Fibroblast of skin of back (primary cell): ENCODE results near the gene OR5B21.

Experiments
- DNase-seq: peaks from one replicate; pipeline ENCODE4 v3.0.0-alpha.2; 2013

The OR5B21 gene

GRCh38 chr11:58493676-58494075 lies 14.2 kb downstream of the OR5B21 start:
- DNase-seq: peak; percentile 68

GRCh38 chr11:58490827-58491226 lies 17.1 kb downstream of the OR5B21 start:
- DNase-seq: no peak

DNA sequence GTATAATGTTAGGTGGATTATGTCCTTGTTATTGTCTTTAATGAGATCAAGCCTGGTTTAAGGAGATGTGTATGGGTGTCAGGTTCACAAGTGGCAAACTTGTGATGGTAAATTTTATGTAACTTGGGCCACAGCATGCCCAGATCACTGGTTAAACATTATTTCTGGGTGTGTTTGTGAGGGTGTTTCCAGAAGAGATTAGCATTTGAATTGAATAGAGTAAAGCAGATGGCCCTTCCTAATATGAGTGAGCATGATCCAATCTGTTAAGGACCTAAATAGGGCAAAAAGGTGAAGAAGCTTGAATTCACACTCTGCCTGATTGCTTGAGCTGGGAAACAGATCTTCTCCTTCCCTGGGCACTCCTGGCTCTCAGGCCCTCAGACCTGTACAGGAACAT lies 20.7 kb downstream of the OR5B21 start:
- no peak for DNase-seq

GRCh38 chr11:58485961-58486360 lies 21.9 kb downstream of the OR5B21 start:
- DNase-seq: no peak

DNA sequence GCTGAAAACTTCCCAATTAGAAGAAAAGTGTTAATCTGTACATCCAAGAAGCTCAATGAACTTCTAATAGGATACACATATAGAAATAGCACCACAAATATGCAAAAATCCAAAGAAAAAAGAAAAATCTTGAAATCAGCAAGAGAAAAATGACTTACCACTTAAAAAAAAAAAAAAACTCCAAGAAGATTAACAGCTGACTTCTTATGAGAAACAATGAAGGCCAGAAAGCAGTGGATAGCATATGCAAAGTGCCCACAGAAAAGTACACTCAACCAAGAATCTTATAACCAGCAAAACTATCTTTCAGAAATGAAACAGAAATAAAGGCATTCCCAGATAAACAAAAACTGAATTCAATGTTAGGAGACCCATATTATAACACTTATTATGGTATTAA lies 36.0 kb downstream of the OR5B21 start:
- DNase-seq: no peak

DNA sequence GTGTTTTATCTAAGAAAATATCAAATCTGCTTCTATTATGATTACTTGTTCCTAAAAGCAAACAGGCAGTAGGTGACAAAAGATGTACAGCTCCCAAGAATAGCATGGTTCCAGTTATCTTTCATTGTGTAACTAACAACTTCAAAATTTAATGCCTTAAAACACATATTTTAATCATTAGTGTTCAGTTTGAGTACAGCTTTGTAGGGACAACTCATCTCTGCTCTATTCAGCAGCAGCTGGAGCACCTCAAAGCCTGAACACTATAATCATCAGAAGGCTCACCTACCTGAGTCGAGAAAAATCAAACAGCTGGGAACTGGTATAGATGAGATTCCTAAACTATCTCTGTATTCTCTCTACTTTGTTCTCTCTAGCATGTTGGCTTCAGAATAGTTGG lies 41.6 kb downstream of the OR5B21 start:
- DNase-seq: no peak

DNA sequence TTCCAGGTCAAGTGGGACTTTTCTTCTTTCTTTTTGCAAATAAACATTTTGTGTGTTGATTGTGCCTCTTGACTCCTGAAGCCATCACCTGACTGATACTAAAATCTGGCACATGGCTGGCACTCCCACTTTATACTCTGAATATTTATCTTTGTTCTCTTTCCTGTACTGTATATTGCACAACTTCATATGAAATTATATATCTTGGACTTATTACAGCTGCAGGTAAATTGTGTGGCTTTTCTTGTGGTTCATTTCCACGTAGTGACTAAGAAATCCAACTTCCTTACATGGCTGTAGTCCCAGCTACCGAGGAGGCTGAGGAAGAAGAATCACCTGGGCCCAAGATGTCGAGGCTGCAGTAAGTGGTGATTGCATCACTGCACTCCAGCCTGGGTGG lies 42.2 kb downstream of the OR5B21 start:
- DNase-seq: no peak
